GM19193 (cell line): ENCODE results near the gene HRH1.

ENCODE experiments used
- POLR2A ChIP-seq: IDR thresholded peaks from 4 replicates; pipeline ENCODE4 v1.6.1; 2011; ENCODE audit not compliant: insufficient read depth, insufficient read length; ENCODE audit errors: extremely low read depth

The HRH1 gene

DNA sequence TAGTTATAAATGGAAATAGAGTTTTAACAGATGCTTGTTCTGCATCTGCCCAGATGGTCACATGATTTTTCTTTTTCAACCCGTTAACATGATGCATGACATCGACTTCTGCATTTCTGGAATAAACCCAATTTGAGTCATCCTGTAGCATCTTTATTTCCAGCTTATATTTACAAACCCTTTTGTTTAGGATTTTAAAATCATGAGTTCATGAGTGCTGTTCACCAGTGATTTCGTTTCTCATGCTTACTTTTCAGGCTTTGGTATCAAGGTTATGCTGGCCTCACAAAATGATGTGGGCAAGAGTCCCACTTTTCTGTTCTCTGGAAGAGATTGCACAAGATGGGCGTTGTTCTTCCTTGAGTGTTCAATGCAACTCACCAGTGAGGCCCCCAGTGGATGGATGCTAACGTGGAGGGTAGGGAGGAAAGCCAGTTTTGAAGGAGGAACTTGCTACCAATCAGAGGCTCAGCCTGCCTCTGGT is 5.2 kb downstream of the HRH1 start:
- TF ChIP-seq POLR2A: no peak

DNA sequence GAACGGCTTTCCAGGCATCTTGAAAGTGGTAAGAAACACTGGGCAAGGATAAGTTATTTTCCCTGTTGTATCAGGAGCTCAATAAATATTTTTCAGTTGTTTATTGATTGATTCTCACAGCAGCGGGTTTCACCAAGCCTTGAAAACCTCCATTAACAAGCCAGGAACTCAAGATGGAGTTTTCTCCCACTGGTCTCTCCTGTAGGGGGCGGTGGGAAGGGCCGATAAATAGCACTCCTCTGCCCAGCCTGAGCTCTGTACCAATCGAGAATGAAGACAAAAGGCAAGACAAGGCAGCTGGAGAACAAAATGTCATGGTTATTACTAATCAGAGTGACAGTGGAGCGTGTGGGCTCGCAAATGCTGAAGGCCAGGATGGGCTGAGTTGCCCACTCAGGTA is 7.4 kb downstream of the HRH1 start:
- no peak for TF ChIP-seq POLR2A

DNA sequence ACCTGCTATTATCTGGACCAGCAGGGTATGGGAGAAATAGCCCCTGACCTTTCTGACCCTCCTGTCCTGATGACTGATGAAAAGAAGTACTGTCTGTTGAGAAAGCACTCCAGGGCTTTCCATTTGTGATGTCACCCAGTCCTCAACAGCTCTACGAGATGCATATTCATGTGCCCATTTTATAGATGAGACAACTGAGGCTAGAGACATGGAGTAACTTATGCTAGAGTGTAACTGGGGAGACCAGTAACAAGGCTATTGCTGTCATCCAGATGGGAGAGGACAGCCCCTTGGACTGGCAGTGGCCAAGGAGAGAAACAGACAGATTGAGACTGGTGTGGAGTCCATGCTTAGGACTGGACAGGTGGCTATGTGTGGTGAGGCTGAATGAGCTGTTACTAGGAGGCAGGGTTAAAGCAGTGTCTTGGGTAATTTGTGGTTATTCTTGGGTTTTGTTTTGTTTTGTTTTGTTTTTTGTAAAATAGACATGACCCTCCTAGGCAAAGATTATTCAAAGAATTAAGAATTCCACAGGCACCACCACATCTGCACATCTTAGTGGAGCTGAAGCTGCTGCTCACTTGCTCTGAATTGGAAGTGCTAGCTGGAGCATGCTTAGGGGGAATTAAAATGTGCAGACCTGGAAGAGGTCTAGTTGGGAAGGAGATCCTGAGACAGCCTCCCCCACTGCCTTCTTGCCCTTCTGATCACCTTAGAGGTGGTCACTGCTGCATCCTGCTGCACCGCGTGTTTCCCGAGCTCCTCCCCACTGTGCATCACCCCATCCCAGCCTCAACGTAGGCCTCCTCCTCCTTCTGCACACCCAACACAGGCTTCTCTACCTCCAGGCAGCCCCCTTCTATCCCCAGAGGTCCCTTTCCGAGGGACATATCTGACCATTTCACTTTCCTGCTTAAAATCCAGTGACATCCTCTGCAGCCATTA is 8.4 kb downstream of the HRH1 start:
- TF ChIP-seq POLR2A: no peak

DNA sequence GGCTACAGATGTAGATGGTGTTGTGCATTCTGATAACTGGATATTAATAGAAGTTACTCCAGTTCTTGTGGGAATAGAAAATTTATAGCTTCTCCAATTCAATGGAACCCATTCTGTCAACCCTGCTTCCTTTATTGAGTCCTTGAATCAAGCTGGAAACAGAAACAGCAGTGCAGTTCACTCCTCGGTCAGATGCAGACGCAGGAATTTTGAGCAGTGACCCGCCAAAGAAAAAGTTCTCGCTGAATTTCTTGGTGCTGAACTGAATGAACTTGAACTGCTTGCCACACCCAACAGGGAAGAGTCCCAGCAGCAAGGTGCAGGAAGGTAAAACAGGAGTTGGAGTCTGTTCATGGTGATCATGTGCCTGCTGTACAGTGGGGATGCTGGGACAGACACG is 10.3 kb downstream of the HRH1 start:
- TF ChIP-seq POLR2A: no peak

DNA sequence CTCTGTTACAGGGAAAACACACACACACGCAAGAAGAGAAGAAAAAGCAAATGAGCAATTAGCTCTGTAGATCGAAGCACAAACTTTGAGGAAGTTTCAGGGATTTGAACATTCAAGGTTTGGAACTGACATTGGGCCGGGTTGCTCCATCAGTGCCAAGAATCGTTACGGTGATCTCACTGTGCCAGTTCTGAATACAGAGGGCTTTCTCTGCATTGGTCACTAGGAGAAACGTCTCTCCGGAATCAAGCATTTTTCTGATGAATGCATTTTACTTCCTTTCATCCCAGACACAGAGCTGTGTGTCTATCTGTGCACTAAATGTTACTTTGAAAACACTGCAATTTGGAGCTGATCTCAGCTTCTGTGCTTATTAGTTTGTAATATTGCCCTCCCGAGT is 11.2 kb downstream of the HRH1 start:
- TF ChIP-seq POLR2A: no peak

DNA sequence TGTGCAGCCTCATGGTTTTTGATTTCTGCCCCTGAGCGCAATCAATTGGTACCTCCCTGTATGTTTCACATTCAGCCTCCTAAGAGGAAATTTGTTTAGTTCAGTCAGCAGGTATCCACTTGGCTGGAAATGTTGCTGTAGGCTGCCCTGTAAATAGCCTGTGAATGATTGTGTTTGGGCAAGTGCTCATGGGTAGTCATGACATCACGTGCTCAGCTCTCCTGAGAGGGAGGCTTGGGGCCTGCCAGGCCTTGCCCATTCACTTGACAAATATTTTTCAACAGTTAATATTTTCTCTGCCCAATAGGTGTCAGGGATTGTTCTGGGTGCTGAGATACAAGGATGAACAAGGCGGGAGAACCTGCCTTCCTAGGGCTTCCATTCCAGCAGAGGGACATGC is 13.3 kb downstream of the HRH1 start:
- TF ChIP-seq POLR2A: no peak

DNA sequence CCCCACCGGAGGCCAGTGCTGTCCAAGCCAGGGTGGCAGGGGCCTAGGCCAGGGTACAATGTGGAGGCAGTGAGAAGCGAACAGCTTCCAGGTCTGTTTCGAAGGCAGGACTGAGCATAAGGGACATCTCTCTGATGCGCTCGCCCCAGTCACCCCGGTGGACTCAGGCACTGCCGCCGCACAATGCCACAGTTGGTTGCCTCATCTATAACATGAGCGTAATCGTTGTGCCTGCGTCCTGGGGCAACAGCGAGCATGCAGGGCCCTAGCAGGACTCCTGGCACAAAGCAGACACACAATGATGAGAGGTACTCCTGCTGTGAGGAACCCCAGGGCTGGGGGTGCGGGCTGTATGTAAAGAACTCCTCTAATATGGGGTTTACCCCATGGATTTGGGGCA is 14.1 kb downstream of the HRH1 start:
- no peak for TF ChIP-seq POLR2A

DNA sequence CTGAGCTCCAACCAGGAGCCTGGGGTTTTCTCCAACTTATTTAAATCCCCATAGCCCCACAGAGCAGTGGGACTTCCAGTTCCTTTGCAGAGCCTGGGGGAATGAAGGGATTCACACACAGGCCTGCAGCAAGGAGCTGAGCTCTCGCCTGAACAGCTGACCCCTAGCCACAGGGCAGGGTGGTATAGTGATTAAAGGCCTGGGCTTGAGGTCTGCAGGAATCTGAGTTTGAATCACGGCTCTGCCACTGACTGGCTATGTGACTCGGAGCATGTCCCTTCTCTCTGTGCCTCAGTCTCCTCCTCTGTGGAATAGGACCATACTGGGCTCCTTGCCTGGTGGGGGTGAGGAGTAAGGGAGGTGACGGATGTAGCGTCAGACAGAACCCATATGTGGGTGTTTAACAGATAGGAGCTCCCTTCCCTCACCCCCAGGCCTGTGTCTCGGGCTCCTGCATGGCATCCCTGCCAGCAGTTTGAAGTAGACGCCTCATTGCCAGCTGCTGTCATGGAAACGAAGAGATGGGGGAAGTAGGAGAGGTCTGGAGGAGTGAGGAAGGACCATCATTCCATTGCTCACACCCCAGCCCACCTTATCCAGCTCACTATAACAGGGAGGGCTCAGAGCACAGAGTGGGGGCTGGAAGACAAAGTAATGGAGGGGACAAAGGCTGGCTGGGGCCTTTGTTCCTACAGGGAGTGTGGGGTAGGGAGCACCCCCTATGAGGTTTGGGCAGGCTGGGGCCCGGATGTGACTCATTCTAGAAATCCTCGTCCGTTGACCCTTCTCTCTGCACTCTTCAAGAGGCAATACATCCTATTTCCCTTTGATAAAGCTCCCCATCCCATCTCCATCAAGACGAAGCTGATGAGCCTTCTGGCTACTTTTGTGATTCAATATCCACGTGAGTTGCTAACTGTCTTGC is 14.8 kb downstream of the HRH1 start:
- TF ChIP-seq POLR2A: no peak

DNA sequence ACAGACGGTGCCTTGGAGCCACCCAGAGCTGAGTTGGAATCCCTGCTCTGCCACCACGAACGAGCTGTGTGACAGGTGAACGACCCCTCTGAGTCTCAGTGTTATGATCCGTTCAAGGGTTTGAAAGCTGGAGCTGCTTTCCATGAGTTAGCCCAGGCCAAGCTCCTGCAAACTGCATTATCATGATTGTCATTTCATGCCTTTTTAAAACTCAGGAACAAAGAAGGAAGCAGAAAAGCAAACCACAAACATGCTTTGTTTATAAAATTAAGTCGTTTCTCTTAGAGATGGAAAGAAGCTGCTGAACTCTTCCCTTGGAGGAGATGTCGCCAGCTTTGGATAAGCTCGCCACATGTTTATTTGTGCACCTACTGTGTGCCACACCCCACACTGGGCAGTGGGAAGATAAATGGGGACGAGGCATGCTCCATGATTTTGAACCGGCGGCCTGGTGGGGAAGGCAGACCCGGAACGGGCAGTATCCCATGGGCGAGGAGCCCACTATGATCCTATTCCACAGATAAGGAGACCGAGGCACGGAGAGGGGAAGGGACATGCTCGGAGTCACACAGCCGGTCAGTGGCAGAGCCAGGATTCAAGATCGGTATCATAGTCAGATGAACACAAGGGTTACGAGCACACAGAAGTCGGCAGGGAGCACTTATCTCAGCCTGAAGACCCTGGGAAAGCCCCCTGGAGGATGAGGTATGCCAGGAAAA is 15.9 kb downstream of the HRH1 start:
- no peak for TF ChIP-seq POLR2A

DNA sequence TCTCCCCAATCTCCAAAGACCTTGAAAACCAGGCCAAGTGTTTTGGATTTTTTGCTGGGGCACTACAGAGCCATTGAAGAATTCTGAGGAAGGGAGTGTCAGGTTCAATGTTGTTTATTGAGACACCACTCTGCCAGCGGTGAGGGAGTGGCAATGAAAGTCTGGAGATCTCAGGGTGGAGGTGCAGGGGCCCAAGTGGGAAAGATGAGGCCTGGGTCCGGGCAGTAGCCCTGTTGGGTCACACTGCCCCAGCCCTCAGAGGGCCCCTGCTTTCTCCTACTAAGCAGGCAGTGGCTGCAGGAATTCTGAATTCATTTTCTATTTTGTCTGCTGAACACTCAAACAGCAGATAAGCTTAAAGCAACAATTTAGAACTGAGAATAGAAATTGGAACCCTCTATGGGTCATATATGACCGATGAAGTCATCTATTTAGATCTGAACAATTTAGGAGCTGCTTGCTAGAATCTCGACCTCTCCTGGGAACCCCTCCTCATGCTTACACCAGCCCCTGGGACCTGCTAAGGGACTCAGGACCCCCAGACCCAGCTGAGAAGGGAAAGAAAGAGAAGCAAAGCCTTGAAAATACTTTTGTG is 17.9 kb downstream of the HRH1 start:
- no peak for TF ChIP-seq POLR2A

DNA sequence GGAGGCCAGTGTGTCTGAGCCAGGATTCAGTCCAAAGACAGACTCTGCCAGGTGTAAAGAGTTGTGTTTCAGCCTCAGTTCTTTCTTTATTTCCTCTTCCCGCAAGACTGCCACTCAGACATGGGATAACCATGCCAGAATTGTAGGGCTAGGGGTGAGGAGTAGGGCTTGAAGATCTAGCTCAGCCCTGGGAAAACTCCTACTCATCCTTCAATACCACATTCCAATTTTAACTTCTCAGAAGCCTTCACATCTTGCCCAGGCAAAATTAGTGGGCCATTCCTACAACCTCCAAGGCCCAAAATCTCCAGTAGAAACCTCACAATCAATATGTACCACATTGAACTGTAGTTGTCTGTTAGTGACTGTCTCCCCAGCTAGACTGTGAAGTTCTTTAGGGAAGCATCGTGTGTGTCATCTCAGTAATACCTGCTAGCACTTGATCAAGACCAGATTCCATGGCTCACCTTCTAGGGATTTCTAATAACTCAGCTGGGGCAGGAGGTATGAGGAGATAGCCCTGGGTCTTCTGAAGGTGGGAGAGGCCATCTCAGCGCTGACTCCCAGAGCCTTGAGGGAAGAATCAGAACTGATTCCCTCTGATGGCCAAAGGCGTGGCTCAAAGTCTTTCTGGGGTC is 19.7 kb downstream of the HRH1 start:
- no peak for TF ChIP-seq POLR2A

DNA sequence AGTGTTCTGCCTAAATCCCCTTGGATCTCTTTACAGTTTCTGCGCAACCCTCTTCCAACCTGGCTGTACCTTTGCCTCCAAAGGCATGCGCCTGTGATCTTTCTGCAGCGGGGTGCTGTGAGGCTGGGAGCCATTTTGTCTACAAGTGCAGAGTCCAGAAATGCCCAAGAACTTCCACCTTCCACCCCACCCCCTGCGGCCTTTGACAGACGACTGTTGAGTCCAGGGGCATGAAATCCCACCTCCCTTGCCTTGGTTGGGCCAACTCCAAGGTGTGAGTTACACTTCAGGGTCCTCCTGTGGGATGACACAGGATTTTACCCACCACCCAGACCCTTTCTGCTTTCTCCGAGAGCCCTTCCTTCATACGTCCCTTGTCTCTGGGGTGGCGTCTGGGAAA is 24.1 kb downstream of the HRH1 start:
- no peak for TF ChIP-seq POLR2A

DNA sequence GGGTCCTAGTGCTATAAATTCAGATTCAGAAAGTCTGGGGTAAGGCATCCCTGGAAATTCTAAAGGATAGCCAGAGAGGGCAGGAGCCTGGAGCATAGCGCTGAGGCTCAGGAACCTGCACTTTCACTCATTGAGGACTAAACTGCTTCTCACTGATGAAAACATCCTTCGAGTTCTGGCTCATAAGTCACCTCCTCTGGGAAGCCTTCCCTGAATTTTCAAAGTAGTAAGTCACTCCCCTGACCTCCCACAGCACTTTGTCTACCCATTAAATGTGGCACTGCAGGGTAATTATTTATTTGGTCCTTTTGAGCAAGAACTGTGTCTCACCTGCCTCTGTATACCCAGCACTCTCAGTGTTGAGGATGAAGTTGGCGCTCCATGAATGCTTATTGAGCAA is 30.9 kb downstream of the HRH1 start:
- TF ChIP-seq POLR2A: no peak
